ENCODE data around the gene APH1A. TPM values are rescaled to one million over a fixed set of nuclear protein-coding genes. Genes with fewer than 3 reads are reported as not detected.

Gene APH1A
- total and polyA plus RNA-seq, 8 donors = 25.8 to 120 (median 85.6) TPM

- H3K9me3 ChIP-seq = no peaks in the 10 kb centered on the region
- intact Hi-C loops (cut with DNase I; ENCODE audit: low total_unique reads) = no loop called here
- DNase-seq = no peak
- WGBS, 5 donors = 92 to 96% (median 96%) methylated on average over 7 of the region's 7 CpGs
- H3K27ac ChIP-seq = peak overlapping the region in 2 of 5 donors; percentile 43 to 60
- no peaks in the 10 kb centered on the region for H3K27me3 ChIP-seq
- H3K36me3 ChIP-seq = peaks cover 2 to 11% (median 10%) of the 10 kb centered on the region in 4 donors
- H3K4me1 ChIP-seq = peaks cover 12 to 51% (median 27%) of the 10 kb centered on the region in 4 donors
- no peak overlapping the region for H3K4me3 ChIP-seq
- no peak for TF ChIP-seq POLR2AphosphoS5 (IDR thresholded peaks at IDR 0.05)
- TF ChIP-seq EP300 (IDR thresholded peaks at IDR 0.05) = no peak
- no peak for TF ChIP-seq CTCF (IDR thresholded peaks at IDR 0.05)
- TF ChIP-seq POLR2A (IDR thresholded peaks at IDR 0.05) = no peak
Observed at GRCh38 chr1:150271291-150271959, 2.6 kb upstream of the APH1A start.

- Histone ChIP-seq H3K4me1 (peaks cover 12 to 51% (median 27%) of the 10 kb centered on the region in 4 donors), H3K9me3 (no peaks in the 10 kb centered on the region), H3K36me3 (peaks cover 21 to 31% (median 30%) of the 10 kb centered on the region in 4 donors), H3K27me3 (no peaks in the 10 kb centered on the region), H3K4me3 (peak overlapping the region; percentile 76 to 95 (median 83)), H3K27ac (peak overlapping the region; percentile 63 to 98 (median 95))
- no peak for DNase-seq
- WGBS, 5 donors = 33 to 41% (median 36%) methylated on average over 10 of the region's 10 CpGs
- intact Hi-C loops (cut with DNase I; ENCODE audit: low total_unique reads) = no loop called here
- TF ChIP-seq CTCF (IDR thresholded peaks at IDR 0.05) (no peak), POLR2A (IDR thresholded peaks at IDR 0.05) (no peak), POLR2AphosphoS5 (IDR thresholded peaks at IDR 0.05) (no peak), EP300 (IDR thresholded peaks at IDR 0.05) (no peak)
Observed at GRCh38 chr1:150269451-150269850, 635 bp upstream of the APH1A start.

GRCh38 chr1:150268340-150268704, 494 bp downstream of the APH1A start:
- H3K4me3 ChIP-seq = peak overlapping the region; percentile 76 to 95 (median 83)
- intact Hi-C loops (cut with DNase I; ENCODE audit: low total_unique reads) = no loop called here
- H3K9me3 ChIP-seq = no peaks in the 10 kb centered on the region
- WGBS, 5 donors = 0 to 1% (median 0%) methylated on average over 21 of the region's 21 CpGs
- DNase-seq = peak; percentile 40 to 81
- H3K27me3 ChIP-seq = no peaks in the 10 kb centered on the region
- peak overlapping the region; percentile 80 to 98 (median 95) for H3K27ac ChIP-seq
- H3K4me1 ChIP-seq = peaks cover 12 to 45% (median 27%) of the 10 kb centered on the region in 4 donors
- no peak for TF ChIP-seq POLR2A (IDR thresholded peaks at IDR 0.05)
- TF ChIP-seq POLR2AphosphoS5 (IDR thresholded peaks at IDR 0.05) = peak in 1 of 3 donors; percentile 20
- H3K36me3 ChIP-seq = peaks cover 22 to 37% (median 35%) of the 10 kb centered on the region in 4 donors

GRCh38 chr1:150267896-150268295, 920 bp downstream of the APH1A start:
- intact Hi-C loops (cut with DNase I; ENCODE audit: low total_unique reads) = no loop called here
- Histone ChIP-seq H3K27me3 (no peaks in the 10 kb centered on the region), H3K4me1 (peaks cover 12 to 46% (median 25%) of the 10 kb centered on the region in 4 donors), H3K9me3 (no peaks in the 10 kb centered on the region), H3K27ac (peak overlapping the region; percentile 80 to 98 (median 95)), H3K36me3 (peaks cover 22 to 37% (median 35%) of the 10 kb centered on the region in 4 donors), H3K4me3 (peak overlapping the region; percentile 76 to 95 (median 83))
- WGBS, 5 donors = 17 to 39% (median 26%) methylated on average over 6 of the region's 6 CpGs
- TF ChIP-seq POLR2AphosphoS5 (IDR thresholded peaks at IDR 0.05) (no peak), POLR2A (IDR thresholded peaks at IDR 0.05) (no peak), CTCF (IDR thresholded peaks at IDR 0.05) (no peak), EP300 (IDR thresholded peaks at IDR 0.05) (no peak)
- no peak for DNase-seq

- peaks cover 20 to 51% (median 42%) of the 10 kb centered on the region in 4 donors for H3K4me1 ChIP-seq
- peaks cover 22 to 37% (median 35%) of the 10 kb centered on the region in 4 donors for H3K36me3 ChIP-seq
- no peak for DNase-seq
- H3K9me3 ChIP-seq = no peaks in the 10 kb centered on the region
- H3K27me3 ChIP-seq = peaks cover 0 to 3% (median 0%) of the 10 kb centered on the region in 3 donors
- H3K27ac ChIP-seq = peak overlapping the region in 2 of 5 donors; percentile 60 to 70
- 68 to 82% (median 75%) methylated on average over 6 of the region's 6 CpGs for WGBS, 5 donors
- no peak for TF ChIP-seq EP300 (IDR thresholded peaks at IDR 0.05)
- no peak for TF ChIP-seq POLR2AphosphoS5 (IDR thresholded peaks at IDR 0.05)
- TF ChIP-seq CTCF (IDR thresholded peaks at IDR 0.05) = no peak
- TF ChIP-seq POLR2A (IDR thresholded peaks at IDR 0.05) = no peak
- H3K4me3 ChIP-seq = no peak overlapping the region
- intact Hi-C loops (cut with DNase I; ENCODE audit: low total_unique reads) = no loop called here
Observed at GRCh38 chr1:150263549-150263948, 5.3 kb downstream of the APH1A start.
